ENCODE results near the gene MCC.

DNA sequence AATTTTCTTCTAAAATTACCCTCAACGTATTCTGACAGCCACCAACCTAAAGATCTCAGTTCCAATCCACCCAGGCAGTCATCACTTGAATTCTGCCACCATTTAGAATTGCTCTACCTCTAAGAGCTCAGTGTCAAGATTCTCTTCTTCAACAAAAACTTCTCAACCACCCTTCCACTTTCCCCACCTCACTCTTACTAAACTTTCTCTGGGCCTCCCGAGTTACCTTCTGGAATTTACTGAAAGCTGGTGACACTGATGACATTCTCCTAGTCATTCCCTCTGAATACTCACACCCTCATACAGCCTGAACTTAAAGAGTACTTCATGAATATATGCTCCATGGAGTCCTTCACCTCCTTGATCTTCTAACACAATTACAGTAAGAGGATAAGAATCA lies 263.0 kb downstream of the MCC start:
- TF ChIP-seq, protein P1, sequence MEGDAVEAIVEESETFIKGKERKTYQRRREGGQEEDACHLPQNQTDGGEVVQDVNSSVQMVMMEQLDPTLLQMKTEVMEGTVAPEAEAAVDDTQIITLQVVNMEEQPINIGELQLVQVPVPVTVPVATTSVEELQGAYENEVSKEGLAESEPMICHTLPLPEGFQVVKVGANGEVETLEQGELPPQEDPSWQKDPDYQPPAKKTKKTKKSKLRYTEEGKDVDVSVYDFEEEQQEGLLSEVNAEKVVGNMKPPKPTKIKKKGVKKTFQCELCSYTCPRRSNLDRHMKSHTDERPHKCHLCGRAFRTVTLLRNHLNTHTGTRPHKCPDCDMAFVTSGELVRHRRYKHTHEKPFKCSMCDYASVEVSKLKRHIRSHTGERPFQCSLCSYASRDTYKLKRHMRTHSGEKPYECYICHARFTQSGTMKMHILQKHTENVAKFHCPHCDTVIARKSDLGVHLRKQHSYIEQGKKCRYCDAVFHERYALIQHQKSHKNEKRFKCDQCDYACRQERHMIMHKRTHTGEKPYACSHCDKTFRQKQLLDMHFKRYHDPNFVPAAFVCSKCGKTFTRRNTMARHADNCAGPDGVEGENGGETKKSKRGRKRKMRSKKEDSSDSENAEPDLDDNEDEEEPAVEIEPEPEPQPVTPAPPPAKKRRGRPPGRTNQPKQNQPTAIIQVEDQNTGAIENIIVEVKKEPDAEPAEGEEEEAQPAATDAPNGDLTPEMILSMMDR (IDR thresholded peaks at IDR 0.05): no peak
- no peak for TF ChIP-seq ZFX (IDR thresholded peaks at IDR 0.05; ENCODE audit: borderline replicate concordance)
